ENCODE measurements around the gene FHAD1. TPM values are rescaled to one million over a fixed set of nuclear protein-coding genes. Genes with fewer than 3 reads are reported as not detected.

FHAD1 gene
- total RNA-seq, 1 donor from 2014 or later: not detected

GRCh38 chr1:15323989-15324868 lies 77.2 kb downstream of the FHAD1 start:
- Histone ChIP-seq H3K36me3 (no peaks in the 10 kb centered on the region), H3K4me3 (no peak overlapping the region), H3K27me3 (no peaks in the 10 kb centered on the region), H3K27ac (no peak overlapping the region), H3K9me3 (no peaks in the 10 kb centered on the region), H3K4me1 (peaks cover 30% of the 10 kb centered on the region)
- DNase-seq (ENCODE audit: extremely low spot score in 2 of 2): no peak
- TF ChIP-seq POLR2A (IDR thresholded peaks at IDR 0.05): no peak
- TF ChIP-seq CTCF (IDR thresholded peaks at IDR 0.05): no peak
- no peak for TF ChIP-seq POLR2AphosphoS5 (IDR thresholded peaks at IDR 0.05; ENCODE audit: insufficient read depth in 1 of 2, low read depth in 1 of 2)
- intact Hi-C loops (cut with DNase I): loop anchor here (2.0 to 10.0 kb wide), 2 partner anchors 105 to 1351 kb away; no protein-coding TSS in a partner anchor

- no peaks in the 10 kb centered on the region for H3K27me3 ChIP-seq
- H3K36me3 ChIP-seq: no peaks in the 10 kb centered on the region
- DNase-seq (ENCODE audit: extremely low spot score in 2 of 2): no peak
- TF ChIP-seq POLR2A (IDR thresholded peaks at IDR 0.05) (no peak), POLR2AphosphoS5 (IDR thresholded peaks at IDR 0.05; ENCODE audit: insufficient read depth in 1 of 2, low read depth in 1 of 2) (no peak), CTCF (IDR thresholded peaks at IDR 0.05) (no peak)
- H3K9me3 ChIP-seq: no peaks in the 10 kb centered on the region
- intact Hi-C loops (cut with DNase I): loop anchor here (2.0 to 10.0 kb wide), 2 partner anchors 104 to 1350 kb away; no protein-coding TSS in a partner anchor
- peaks cover 37% of the 10 kb centered on the region for H3K4me1 ChIP-seq
- no peak overlapping the region for H3K27ac ChIP-seq
- no peak overlapping the region for H3K4me3 ChIP-seq
Observed at GRCh38 chr1:15324869-15325335, 77.9 kb downstream of the FHAD1 start.

- no peaks in the 10 kb centered on the region for H3K9me3 ChIP-seq
- TF ChIP-seq POLR2A (IDR thresholded peaks at IDR 0.05): no peak
- no peak for TF ChIP-seq POLR2AphosphoS5 (IDR thresholded peaks at IDR 0.05; ENCODE audit: insufficient read depth in 1 of 2, low read depth in 1 of 2)
Observed at GRCh38 chr1:15325375-15326085, 78.5 kb downstream of the FHAD1 start.

GRCh38 chr1:15326691-15327588 lies 79.9 kb downstream of the FHAD1 start:
- no peak for DNase-seq (ENCODE audit: extremely low spot score in 2 of 2)
- Histone ChIP-seq H3K4me3 (no peak overlapping the region), H3K36me3 (no peaks in the 10 kb centered on the region), H3K27ac (peak overlapping the region; percentile 43), H3K4me1 (peaks cover 44% of the 10 kb centered on the region), H3K27me3 (no peaks in the 10 kb centered on the region), H3K9me3 (no peaks in the 10 kb centered on the region)
- intact Hi-C loops (cut with DNase I): loop anchor here (10.0 kb wide), 1 partner anchor 1348 kb away; no protein-coding TSS in a partner anchor
- TF ChIP-seq POLR2A (IDR thresholded peaks at IDR 0.05) (no peak), POLR2AphosphoS5 (IDR thresholded peaks at IDR 0.05; ENCODE audit: insufficient read depth in 1 of 2, low read depth in 1 of 2) (peak in 1 of 2 donors; percentile 30)

More at GRCh38 chr1:15325375-15326085, 78.5 kb downstream of the FHAD1 start:
- no peaks in the 10 kb centered on the region for H3K27me3 ChIP-seq
- H3K4me3 ChIP-seq: no peak overlapping the region
- intact Hi-C loops (cut with DNase I): loop anchor here (2.0 to 10.0 kb wide), 2 partner anchors 103 to 1349 kb away; no protein-coding TSS in a partner anchor
- H3K4me1 ChIP-seq: peaks cover 43% of the 10 kb centered on the region
- DNase-seq (ENCODE audit: extremely low spot score in 2 of 2): no peak
- no peak overlapping the region for H3K27ac ChIP-seq
- H3K36me3 ChIP-seq: no peaks in the 10 kb centered on the region

GRCh38 chr1:15328351-15329103 lies 81.5 kb downstream of the FHAD1 start:
- Histone ChIP-seq H3K27ac (peak overlapping the region; percentile 61), H3K4me3 (peak overlapping the region in 1 of 2 donors; percentile 1), H3K36me3 (no peaks in the 10 kb centered on the region), H3K4me1 (peaks cover 44% of the 10 kb centered on the region), H3K9me3 (no peaks in the 10 kb centered on the region), H3K27me3 (no peaks in the 10 kb centered on the region)
- TF ChIP-seq POLR2AphosphoS5 (IDR thresholded peaks at IDR 0.05; ENCODE audit: insufficient read depth in 1 of 2, low read depth in 1 of 2) (peak; percentile 45 to 64), CTCF (IDR thresholded peaks at IDR 0.05) (no peak)
- intact Hi-C loops (cut with DNase I): loop anchor here (10.0 kb wide), 1 partner anchor 1346 kb away; no protein-coding TSS in a partner anchor
- no peak for DNase-seq (ENCODE audit: extremely low spot score in 2 of 2)
